ENCODE measurements around the gene PPP3CB. TPM values are rescaled to one million over a fixed set of nuclear protein-coding genes. Genes with fewer than 3 reads are reported as not detected.

Gene PPP3CB
- total RNA-seq, 1 donor from 2014 or later: 42.4 TPM

- no peak for TF ChIP-seq CTCF (conservative IDR thresholded peaks at IDR 0.05)
- DNase-seq (ENCODE audit: extremely low spot score, unreplicated experiment): no peak
- Mint-ChIP-seq H3K27ac (no peak overlapping the region), H3K36me3 (peaks cover 4% of the 10 kb centered on the region), H3K4me1 (ENCODE audit: unreplicated experiment) (no peaks in the 10 kb centered on the region), H3K27me3 (no peaks in the 10 kb centered on the region), H3K4me3 (no peak overlapping the region), H3K9me3 (no peaks in the 10 kb centered on the region)
Measured at GRCh38 chr10:73448384-73448783, 47.4 kb downstream of the PPP3CB start.

- Mint-ChIP-seq H3K36me3 (peaks cover 4% of the 10 kb centered on the region), H3K27ac (no peak overlapping the region), H3K27me3 (no peaks in the 10 kb centered on the region), H3K4me1 (ENCODE audit: unreplicated experiment) (no peaks in the 10 kb centered on the region), H3K4me3 (no peak overlapping the region), H3K9me3 (no peaks in the 10 kb centered on the region)
- TF ChIP-seq CTCF (conservative IDR thresholded peaks at IDR 0.05): no peak
- no peak for DNase-seq (ENCODE audit: extremely low spot score, unreplicated experiment)
Measured at GRCh38 chr10:73446926-73447325, 48.9 kb downstream of the PPP3CB start.

- peaks cover 6% of the 10 kb centered on the region for H3K36me3 Mint-ChIP-seq
- TF ChIP-seq CTCF (conservative IDR thresholded peaks at IDR 0.05): no peak
- no peak for DNase-seq (ENCODE audit: extremely low spot score, unreplicated experiment)
- H3K4me3 Mint-ChIP-seq: no peak overlapping the region
- H3K27me3 Mint-ChIP-seq: no peaks in the 10 kb centered on the region
- no peak overlapping the region for H3K27ac Mint-ChIP-seq
- H3K9me3 Mint-ChIP-seq: no peaks in the 10 kb centered on the region
- no peaks in the 10 kb centered on the region for H3K4me1 Mint-ChIP-seq (ENCODE audit: unreplicated experiment)
Measured at GRCh38 chr10:73444457-73444856, 51.4 kb downstream of the PPP3CB start.

- H3K4me3 Mint-ChIP-seq: no peak overlapping the region
- H3K27me3 Mint-ChIP-seq: no peaks in the 10 kb centered on the region
- peaks cover 10% of the 10 kb centered on the region for H3K36me3 Mint-ChIP-seq
- H3K9me3 Mint-ChIP-seq: no peaks in the 10 kb centered on the region
- H3K27ac Mint-ChIP-seq: no peak overlapping the region
- no peak for TF ChIP-seq CTCF (conservative IDR thresholded peaks at IDR 0.05)
- no peaks in the 10 kb centered on the region for H3K4me1 Mint-ChIP-seq (ENCODE audit: unreplicated experiment)
- DNase-seq (ENCODE audit: extremely low spot score, unreplicated experiment): no peak
Measured at GRCh38 chr10:73439605-73440312, 56.1 kb downstream of the PPP3CB start.

GRCh38 chr10:73439055-73439454 lies 56.8 kb downstream of the PPP3CB start:
- DNase-seq (ENCODE audit: extremely low spot score, unreplicated experiment): no peak
- Mint-ChIP-seq H3K9me3 (no peaks in the 10 kb centered on the region), H3K27me3 (no peaks in the 10 kb centered on the region), H3K27ac (no peak overlapping the region), H3K4me1 (ENCODE audit: unreplicated experiment) (no peaks in the 10 kb centered on the region), H3K36me3 (peaks cover 6% of the 10 kb centered on the region), H3K4me3 (no peak overlapping the region)
- no peak for TF ChIP-seq CTCF (conservative IDR thresholded peaks at IDR 0.05)

GRCh38 chr10:73433538-73433867 lies 62.3 kb downstream of the PPP3CB start, which contains the start of gene MSS51:
Gene MSS51 (minus strand): TSS chr10:73433561. CDS start chr10:73428284, 5,277 bp downstream.
- H3K4me1 Mint-ChIP-seq (ENCODE audit: unreplicated experiment): peaks cover 7% of the 10 kb centered on the region
- no peak within 1 kb of the TSS for H3K4me3 Mint-ChIP-seq
- H3K27me3 Mint-ChIP-seq: no peaks in the 10 kb centered on the region
- H3K27ac Mint-ChIP-seq: no peak within 1 kb of the TSS
- H3K36me3 Mint-ChIP-seq: peaks cover 7% of the 10 kb centered on the region
- no peak for TF ChIP-seq CTCF (conservative IDR thresholded peaks at IDR 0.05)
- DNase-seq (ENCODE audit: extremely low spot score, unreplicated experiment): no peak
- H3K9me3 Mint-ChIP-seq: no peaks in the 10 kb centered on the region
